ENCODE data around the gene SH3BP1. TPM values are rescaled to one million over a fixed set of nuclear protein-coding genes. Genes with fewer than 3 reads are reported as not detected.
A peak's percentile ranks its signal among the peaks of the same experiment; 100 is the strongest.

The SH3BP1 gene
- total and polyA plus RNA-seq, 2 of the 8 experiments (the other 6 are each of a cell fraction or from before 2014, with no cell fraction given), result 23.9 to 40.3 TPM

GRCh38 chr22:37608477-37609239 lies 30.8 kb upstream of the SH3BP1 start, which contains the start of gene GGA1:
Gene GGA1 (plus strand): TSS chr22:37608834. CDS start chr22:37608861, 27 bp downstream.
- peak within 1 kb of the TSS; percentile 34 for H4K91ac ChIP-seq (replicated peaks; ENCODE audit: insufficient read length, low read length)
- peak within 1 kb of the TSS; percentile 85 for H3K18ac ChIP-seq (ENCODE audit: extremely low read depth, low read length)
- H3K9ac ChIP-seq (replicated peaks in 1 of 4; ENCODE audit: extremely low read depth in 1 of 4, low read depth in 3 of 4, low read length in 3 of 4), result peak within 1 kb of the TSS; percentile 44 to 84 (median 78)
- H3K9me3 ChIP-seq (ENCODE audit: insufficient read depth in 2 of 2, low read depth in 1 of 2, low read length in 1 of 2), result no peaks in the 10 kb centered on the region
- H3K4me1 ChIP-seq (replicated peaks in 1 of 4; ENCODE audit: control insufficient read depth in 3 of 4, insufficient read depth in 4 of 4, low read length in 3 of 4), result peaks cover 0 to 8% (median 6%) of the 10 kb centered on the region in 4 experiments; a peak in 6 of 7 replicates
- peak within 1 kb of the TSS; percentile 71 for H2AFZ ChIP-seq (ENCODE audit: low read length)
- H3K27ac ChIP-seq (ENCODE audit: low read depth, low read length), result peak within 1 kb of the TSS; percentile 93
- H2BK120ac ChIP-seq (replicated peaks; ENCODE audit: low read depth, low read length), result peak within 1 kb of the TSS; percentile 34
- H3K23me2 ChIP-seq (ENCODE audit: low read depth, low read length), result peaks cover 13% of the 10 kb centered on the region
- no peak within 1 kb of the TSS for H3K14ac ChIP-seq (ENCODE audit: insufficient read length)
- peaks cover 0 to 11% of the 10 kb centered on the region in 2 experiments; a peak in 1 of 4 replicates for H3K79me2 ChIP-seq (ENCODE audit: control insufficient read depth in 1 of 2, insufficient read depth in 2 of 2, low read length in 2 of 2)
- H2BK20ac ChIP-seq (ENCODE audit: low read length), result peak within 1 kb of the TSS; percentile 90; the same call in 1 of the 2 replicates
- H3K56ac ChIP-seq (replicated peaks; ENCODE audit: insufficient read length, low read depth, low read length), result peak within 1 kb of the TSS; percentile 71
- 0 out of 2 replicates have a peak, but pooled peaks cover 7% of the 10 kb centered on the region for H3K79me1 ChIP-seq (ENCODE audit: low read depth, low read length)
- POLR2A ChIA-PET (ENCODE audit: partially characterized antibody), result interaction anchor here (0.6 to 7.8 kb wide), 31 partner anchors 8 to 1648 kb away, joined by 3 to 63 read pairs (median 4); partner anchors contain the start of genes LGALS1, LGALS2, NOL12 and TRIOBP
- WGBS, 2 experiments (ENCODE audit: extremely low coverage in 1 of 2, insufficient coverage in 1 of 2, insufficient read length in 1 of 2, insufficient replicate concordance in 2 of 2, low coverage in 1 of 2, low lambda C conversion rate in 2 of 2, missing lambda C conversion rate in 1 of 2), result 2% methylated on average over 35 of the region's 82 CpGs; no CpG with 5 or more reads in 1 of the 2 experiments
- H4K5ac ChIP-seq (ENCODE audit: insufficient read length, low read depth, low read length), result peak within 1 kb of the TSS; percentile 82
- DNase-seq (ENCODE audit: low read depth in 1 of 2, low spot score in 2 of 2) (peak; percentile 83 to 90), FAIRE-seq (no peak)
- CTCF ChIA-PET (ENCODE audit: partially characterized antibody), result interaction anchor here (0.6 to 4.5 kb wide), 17 partner anchors 10 to 209 kb away, joined by 3 to 35 read pairs (median 6); partner anchors contain the start of genes PDXP and SH3BP1
- no peak within 1 kb of the TSS for H3K23ac ChIP-seq (ENCODE audit: insufficient read length)
- no peaks in the 10 kb centered on the region for H3K27me3 ChIP-seq (replicated peaks in 1 of 4; ENCODE audit: control insufficient read depth in 3 of 4, extremely low read depth in 1 of 4, insufficient read depth in 3 of 4, low read length in 3 of 4)
- H2BK5ac ChIP-seq (ENCODE audit: low read depth, low read length), result peak within 1 kb of the TSS; percentile 100
- H2BK12ac ChIP-seq (ENCODE audit: low read depth, low read length), result peak within 1 kb of the TSS; percentile 60; the same call in 1 of the 2 replicates
- H4K20me1 ChIP-seq (replicated peaks in 1 of 2; ENCODE audit: control insufficient read depth in 1 of 2, insufficient read depth in 2 of 2, low read length in 2 of 2), result no peaks in the 10 kb centered on the region
- peaks cover 0 to 2% (median 0%) of the 10 kb centered on the region in 4 experiments; a peak in 1 of 8 replicates for H3K36me3 ChIP-seq (ENCODE audit: control insufficient read depth in 2 of 4, insufficient read depth in 4 of 4, low read length in 3 of 4)
- H3K4ac ChIP-seq (replicated peaks; ENCODE audit: insufficient read length, low read depth, low read length), result no peak within 1 kb of the TSS
- peak within 1 kb of the TSS; percentile 97; the same call in 1 of the 2 replicates for H2BK15ac ChIP-seq (ENCODE audit: low read length)
- H3K4me3 ChIP-seq (ENCODE audit: extremely low read depth in 1 of 4, insufficient read depth in 2 of 4, low read depth in 3 of 4, low read length in 4 of 4), result peak within 1 kb of the TSS; percentile 69 to 91 (median 82)
- H4K8ac ChIP-seq (ENCODE audit: extremely low read depth, insufficient read depth, low read length), result peak within 1 kb of the TSS; percentile 99
- peak within 1 kb of the TSS; percentile 54 to 86 for H3K4me2 ChIP-seq (ENCODE audit: insufficient read depth in 1 of 2, low read depth in 2 of 2, low read length in 2 of 2)
- H2AK5ac ChIP-seq (ENCODE audit: low read depth, low read length), result peak within 1 kb of the TSS; percentile 61; the same call in 1 of the 2 replicates
- TF ChIP-seq TAF7 (optimal IDR thresholded peaks at IDR 0.05; ENCODE audit: borderline replicate concordance, low read depth, low read length) (peak; percentile 72), SUZ12 (IDR thresholded peaks at IDR 0.05; ENCODE audit: low read length) (no peak), POLR2A (IDR thresholded peaks at IDR 0.05; ENCODE audit: control extremely low read depth in 1 of 2, low read depth in 2 of 2, low read length in 2 of 2) (peak; percentile 35 to 83)

Measured in H1 (cell line).